Epithelial cell of prostate (primary cell): ENCODE measurements around the gene TM4SF4.

Experiments used
- DNase-seq: peaks from one replicate; pipeline ENCODE4 v3.0.0-alpha.2; 2011; ENCODE audit warnings: low read depth, low spot score
- H3K27ac ChIP-seq: fragments of 450-650 bp; 2 replicates; pipeline ENCODE4 v1.5.1; 2017; ENCODE audit warnings: mild to moderate bottlenecking

Gene TM4SF4

GRCh38 chr3:149479621-149480325 lies 5.3 kb downstream of the TM4SF4 start:
- H3K27ac ChIP-seq: no peak overlapping the region
- DNase-seq: no peak

GRCh38 chr3:149480326-149481017 lies 6.0 kb downstream of the TM4SF4 start:
- no peak overlapping the region for H3K27ac ChIP-seq
- peak; percentile 27 for DNase-seq

DNA sequence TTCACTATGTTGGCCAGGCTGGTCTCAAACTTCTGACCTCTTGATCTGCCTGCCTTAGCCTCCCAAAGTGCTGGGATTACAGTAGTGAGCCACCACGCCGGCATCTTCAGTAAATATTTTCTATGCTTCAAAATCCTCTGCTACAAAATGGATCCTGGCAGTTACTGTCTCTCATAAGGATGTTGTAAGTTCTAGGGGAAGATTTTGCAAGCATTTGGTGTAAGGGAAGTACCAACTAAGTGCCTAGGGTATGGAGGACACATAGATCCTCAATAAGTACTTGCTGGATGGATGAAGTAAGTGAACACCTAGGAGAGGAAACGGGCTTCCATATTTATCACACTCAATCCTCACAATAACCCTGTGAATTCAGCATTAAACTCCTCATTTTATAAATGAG lies 6.6 kb downstream of the TM4SF4 start:
- H3K27ac ChIP-seq: no peak overlapping the region

DNA sequence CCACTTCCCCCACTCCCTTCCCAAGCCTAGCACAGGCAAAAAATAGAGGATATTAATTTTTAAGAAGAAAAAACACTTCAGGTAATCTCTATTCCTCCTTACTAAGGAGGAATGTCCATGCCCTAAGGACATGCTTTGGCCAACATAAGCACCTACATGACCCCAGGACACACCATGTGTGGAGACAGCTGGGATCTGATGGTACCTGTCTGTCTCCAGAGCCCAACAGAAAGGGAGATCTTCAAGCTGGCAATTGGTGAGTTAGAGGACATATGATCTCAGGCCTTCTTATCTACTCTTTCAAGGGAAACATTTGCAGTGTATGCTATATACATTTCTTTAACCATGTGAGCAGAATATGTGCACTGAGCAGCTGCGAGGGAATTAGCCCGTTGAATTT lies 7.0 kb downstream of the TM4SF4 start:
- no peak overlapping the region for H3K27ac ChIP-seq
- no peak for DNase-seq

More for the DNA sequence above, 6.6 kb downstream of the TM4SF4 start:
- DNase-seq: no peak

DNA sequence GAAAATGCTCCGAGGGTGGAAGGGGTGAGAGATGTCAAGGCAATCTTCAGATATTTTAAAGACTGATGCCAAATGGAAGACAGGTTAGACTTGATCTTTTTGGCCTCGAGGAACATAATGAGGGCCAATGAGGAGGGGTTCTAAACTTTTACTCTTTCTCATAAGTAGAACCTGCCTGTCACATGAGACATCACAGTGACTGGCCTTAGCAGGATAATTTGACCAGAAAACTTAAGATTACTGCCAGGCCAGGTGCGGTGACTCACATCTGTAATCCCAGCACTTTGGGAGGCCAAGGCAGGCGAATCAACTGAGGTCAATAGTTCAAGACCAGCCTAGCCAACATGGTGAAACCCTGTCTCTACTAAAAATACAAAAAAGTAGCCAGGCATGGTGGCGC lies 12.2 kb downstream of the TM4SF4 start:
- H3K27ac ChIP-seq: no peak overlapping the region

GRCh38 chr3:149487598-149488197 lies 13.2 kb downstream of the TM4SF4 start:
- DNase-seq: no peak
- H3K27ac ChIP-seq: no peak overlapping the region

More for the DNA sequence above, 12.2 kb downstream of the TM4SF4 start:
- no peak for DNase-seq

DNA sequence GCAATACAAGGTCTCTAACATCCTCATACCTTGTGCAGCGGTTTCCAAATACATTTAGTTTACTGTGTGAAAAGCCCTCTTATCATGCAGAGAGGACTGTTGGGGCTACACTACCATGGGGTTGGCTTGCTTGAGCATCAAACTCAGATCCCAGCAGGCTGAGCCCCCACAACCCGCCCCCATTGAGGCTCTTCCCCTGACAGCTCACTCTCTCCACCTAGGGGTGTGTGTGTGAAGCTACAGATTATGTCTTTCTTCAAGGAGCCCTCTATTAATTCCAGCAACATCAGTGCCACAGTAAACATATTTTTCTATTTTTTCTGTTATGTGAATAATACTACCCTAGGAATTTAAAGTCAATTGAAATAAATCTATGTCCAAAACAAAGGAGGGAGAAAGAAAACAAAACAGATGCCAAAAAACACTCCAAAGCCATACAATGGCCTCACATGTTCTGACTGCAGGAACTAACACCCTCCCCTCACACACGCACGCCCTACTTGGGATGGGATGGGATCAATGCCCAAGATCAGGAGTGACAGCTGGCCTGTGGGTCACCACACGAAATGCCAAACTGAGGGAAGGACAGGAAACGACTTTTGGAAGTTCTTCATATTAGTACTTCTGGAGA lies 14.7 kb downstream of the TM4SF4 start:
- no peak for DNase-seq
- no peak overlapping the region for H3K27ac ChIP-seq

GRCh38 chr3:149490260-149490971 lies 15.9 kb downstream of the TM4SF4 start:
- no peak overlapping the region for H3K27ac ChIP-seq
- DNase-seq: no peak

GRCh38 chr3:149493315-149494021 lies 19.0 kb downstream of the TM4SF4 start:
- DNase-seq: no peak
- H3K27ac ChIP-seq: no peak overlapping the region

DNA sequence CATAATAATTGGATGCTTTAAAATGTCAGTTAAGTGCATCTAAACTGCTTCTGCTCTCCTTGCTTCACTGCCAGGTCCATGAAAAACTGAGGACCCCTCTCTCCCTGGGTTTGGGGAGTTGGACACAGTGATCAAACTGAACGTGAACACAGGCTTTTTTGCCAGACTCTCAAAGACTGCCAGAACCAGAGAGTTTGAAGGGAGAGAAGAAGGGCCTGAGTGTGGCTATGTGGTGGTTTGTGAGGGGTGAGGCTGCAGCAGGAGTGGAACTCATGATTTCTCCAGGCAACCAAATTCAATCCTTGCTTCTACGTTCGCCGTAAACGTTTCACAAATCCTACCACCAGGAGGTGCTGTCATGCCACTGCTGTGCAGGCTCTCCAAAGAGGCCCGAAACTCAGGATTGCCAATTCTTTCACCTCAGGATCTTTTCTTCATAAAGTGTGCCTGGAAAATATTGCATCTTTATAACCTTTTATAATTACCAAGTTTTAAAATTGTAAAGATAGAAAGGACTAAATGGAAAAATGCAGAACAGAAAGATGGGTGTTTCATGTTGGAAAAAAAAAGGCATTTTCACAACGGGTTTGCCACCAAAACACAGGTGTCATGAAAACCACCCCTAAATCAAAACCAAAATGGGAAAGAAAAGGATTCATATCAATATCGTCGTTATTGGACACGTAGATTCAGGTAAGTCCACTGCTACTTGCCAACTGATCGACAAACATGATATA lies 19.7 kb downstream of the TM4SF4 start:
- H3K27ac ChIP-seq: no peak overlapping the region
- no peak for DNase-seq

DNA sequence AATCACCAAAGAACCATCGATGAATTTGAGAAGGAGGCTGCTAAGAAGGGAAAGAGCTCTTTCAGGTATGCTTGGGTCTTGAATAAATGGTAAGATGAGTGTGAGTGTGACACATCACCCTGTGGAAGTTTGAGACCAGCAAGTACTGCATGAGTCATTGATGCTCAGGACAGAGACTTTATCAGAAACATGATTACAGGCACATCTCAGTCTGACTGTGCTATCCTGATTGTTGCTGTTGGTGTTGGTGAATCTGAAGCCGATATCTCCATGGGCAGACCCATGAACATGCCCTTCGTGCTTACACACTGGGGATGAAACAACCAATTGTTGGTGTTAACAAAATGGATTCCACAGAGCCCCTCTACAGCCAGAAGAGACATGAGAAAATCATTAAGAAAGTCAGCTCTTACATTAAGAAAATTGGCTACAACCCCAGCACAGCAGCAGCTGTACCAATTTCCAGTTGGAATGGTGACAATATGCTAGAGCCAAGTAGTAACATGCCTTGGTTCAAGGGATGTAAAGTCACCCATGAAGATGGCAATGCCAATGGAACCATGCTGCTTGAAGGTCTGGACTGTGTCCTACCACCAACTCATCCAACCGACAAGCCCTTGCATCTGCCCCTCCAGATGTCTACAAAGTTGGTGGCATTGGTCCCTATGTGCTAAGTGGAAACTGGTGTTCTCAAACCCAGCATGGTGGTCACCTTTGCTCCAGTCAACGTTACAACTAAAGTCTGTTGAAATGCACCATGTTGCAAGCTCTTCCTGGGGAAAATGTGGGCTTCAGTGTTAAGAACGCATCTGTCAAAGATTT lies 20.5 kb downstream of the TM4SF4 start:
- H3K27ac ChIP-seq: no peak overlapping the region
- DNase-seq: peak; percentile 61

DNA sequence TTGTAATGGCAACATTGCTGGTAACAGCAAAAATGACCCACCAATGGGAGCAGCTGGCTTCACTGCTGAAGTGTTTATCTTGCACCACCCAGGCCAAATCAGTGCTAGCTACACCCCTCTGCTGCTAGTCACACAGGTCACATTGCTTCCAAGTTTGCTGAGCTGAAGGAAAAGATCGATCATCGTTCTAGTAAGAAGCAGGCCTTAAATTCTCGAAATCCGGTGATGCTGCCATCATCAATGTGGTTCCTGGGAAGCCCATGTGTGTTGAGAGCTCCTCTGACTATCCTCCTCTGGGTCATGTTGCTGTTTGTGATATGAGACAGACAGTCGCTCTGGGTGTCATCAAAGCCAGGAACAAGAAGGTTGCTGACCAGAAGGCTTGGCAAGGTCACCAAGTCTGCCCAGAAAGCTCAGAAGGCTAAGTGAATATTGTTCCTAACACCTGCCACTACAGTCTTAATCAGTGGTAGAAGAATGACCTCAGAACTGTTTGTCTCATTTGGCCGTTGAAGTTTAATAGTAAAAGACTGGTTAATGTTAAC lies 21.2 kb downstream of the TM4SF4 start:
- DNase-seq: no peak
- no peak overlapping the region for H3K27ac ChIP-seq

- no peak for DNase-seq
- no peak overlapping the region for H3K27ac ChIP-seq
These were observed 22.4 kb downstream of the TM4SF4 start for GRCh38 chr3:149496891-149497290.

- no peak overlapping the region for H3K27ac ChIP-seq
- DNase-seq: no peak
These were observed 23.6 kb downstream of the TM4SF4 start for GRCh38 chr3:149497966-149498670.

DNA sequence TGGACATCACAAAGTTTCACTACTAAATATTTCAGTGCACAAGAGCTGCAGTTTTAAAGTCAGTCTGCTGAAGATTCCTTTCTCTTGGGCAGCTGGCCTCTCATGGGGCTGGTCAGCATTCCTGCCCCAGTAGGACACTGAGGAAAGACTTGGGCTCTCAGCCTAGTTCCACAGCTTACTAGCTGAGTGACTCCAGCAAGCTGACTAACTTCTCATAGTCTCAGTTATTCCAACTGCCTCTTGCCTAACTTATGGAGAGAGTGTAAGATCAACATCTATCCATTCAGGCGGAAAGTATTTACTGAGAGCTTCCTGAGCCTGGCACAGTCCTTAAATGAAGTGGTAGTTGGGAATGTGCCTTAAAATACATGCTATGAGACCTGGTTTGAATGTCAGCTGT lies 27.0 kb downstream of the TM4SF4 start:
- no peak for DNase-seq
- no peak overlapping the region for H3K27ac ChIP-seq

DNA sequence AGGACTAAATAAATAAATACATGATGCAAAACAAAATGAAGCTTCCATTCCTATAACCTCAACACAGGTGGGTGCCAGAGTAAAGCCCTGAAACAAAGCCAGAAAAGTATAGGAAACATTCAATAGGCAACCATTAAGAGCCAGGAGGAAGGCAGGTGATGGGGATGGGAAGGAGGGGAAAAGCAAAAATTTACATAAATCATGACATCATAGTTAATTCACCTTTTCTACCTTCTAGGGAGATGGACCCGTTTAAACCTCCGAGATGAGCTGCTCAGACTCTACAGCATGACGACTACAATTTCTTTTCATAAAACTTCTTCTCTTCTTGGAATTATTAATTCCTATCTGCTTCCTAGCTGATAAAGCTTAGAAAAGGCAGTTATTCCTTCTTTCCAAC lies 27.9 kb downstream of the TM4SF4 start:
- no peak overlapping the region for H3K27ac ChIP-seq
- DNase-seq: no peak

GRCh38 chr3:149506540-149506939 lies 32.0 kb downstream of the TM4SF4 start:
- no peak for DNase-seq
- H3K27ac ChIP-seq: no peak overlapping the region
